WTC11 (cell line): ENCODE results near the gene SYNPO2.

Experiments used
- CTCF ChIP-seq: fragments of 200-600 bp; IDR thresholded peaks from 2 replicates; pipeline ENCODE4 v1.8.0; 2022; ENCODE audit warnings: antibody characterized with exemption
- IRF1 ChIP-seq: sonication (generic); formaldehyde crosslinking; IDR thresholded peaks from 2 replicates; pipeline ENCODE4 v1.8.0; 2023; ENCODE audit warnings: missing genetic modification reagents
- MYBL2 ChIP-seq: sonication (generic); formaldehyde crosslinking; IDR thresholded peaks from 2 replicates; pipeline ENCODE4 v1.8.1; 2023; ENCODE audit warnings: mild to moderate bottlenecking, moderate library complexity, missing genetic modification reagents
- NFYB ChIP-seq: sonication (generic); formaldehyde crosslinking; conservative IDR thresholded peaks from 2 replicates; pipeline ENCODE4 v1.8.0; 2022; ENCODE audit warnings: low read depth, missing genetic modification reagents
- RELA ChIP-seq: sonication (generic); formaldehyde crosslinking; IDR thresholded peaks from 2 replicates; pipeline ENCODE4 v1.8.1; 2022; ENCODE audit warnings: missing genetic modification reagents, mild to moderate bottlenecking, borderline replicate concordance
- TCF7 ChIP-seq: sonication (generic); formaldehyde crosslinking; IDR thresholded peaks from 2 replicates; pipeline ENCODE4 v1.8.0; 2022; ENCODE audit warnings: mild to moderate bottlenecking, low read depth, missing genetic modification reagents, moderate library complexity
- ZNF219 ChIP-seq: sonication (generic); formaldehyde crosslinking; IDR thresholded peaks from 2 replicates; pipeline ENCODE4 v1.8.0; 2023; ENCODE audit warnings: missing genetic modification reagents, mild to moderate bottlenecking, borderline replicate concordance
- TF ChIP-seq, protein P1 (sequence below): sonication (generic); formaldehyde crosslinking; conservative IDR thresholded peaks from 2 replicates; pipeline ENCODE4 v1.8.1; 2022; ENCODE audit warnings: mild to moderate bottlenecking, missing genetic modification reagents
- TF ChIP-seq, protein P2 (sequence below): sonication (generic); formaldehyde crosslinking; IDR thresholded peaks from 2 replicates; pipeline ENCODE4 v1.8.1; 2023; ENCODE audit warnings: mild to moderate bottlenecking, missing genetic modification reagents, moderate library complexity
- TF ChIP-seq, protein P3 (sequence below): fragments of 250-450 bp; sonication (Bioruptor Pico); IDR thresholded peaks from 2 replicates; pipeline ENCODE4 v1.9.0; 2021; ENCODE audit warnings: mild to moderate bottlenecking, borderline replicate concordance
- TF ChIP-seq, protein P4 (sequence below): sonication (generic); formaldehyde crosslinking; IDR thresholded peaks from 2 replicates; pipeline ENCODE4 v1.8.1; 2022; ENCODE audit warnings: mild to moderate bottlenecking, moderate library complexity, missing genetic modification reagents

- no peak for TF ChIP-seq CTCF
- TF ChIP-seq, protein P1, sequence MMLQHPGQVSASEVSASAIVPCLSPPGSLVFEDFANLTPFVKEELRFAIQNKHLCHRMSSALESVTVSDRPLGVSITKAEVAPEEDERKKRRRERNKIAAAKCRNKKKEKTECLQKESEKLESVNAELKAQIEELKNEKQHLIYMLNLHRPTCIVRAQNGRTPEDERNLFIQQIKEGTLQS (CRISPR knock-in tag), result no peak
- TF ChIP-seq, protein P2, sequence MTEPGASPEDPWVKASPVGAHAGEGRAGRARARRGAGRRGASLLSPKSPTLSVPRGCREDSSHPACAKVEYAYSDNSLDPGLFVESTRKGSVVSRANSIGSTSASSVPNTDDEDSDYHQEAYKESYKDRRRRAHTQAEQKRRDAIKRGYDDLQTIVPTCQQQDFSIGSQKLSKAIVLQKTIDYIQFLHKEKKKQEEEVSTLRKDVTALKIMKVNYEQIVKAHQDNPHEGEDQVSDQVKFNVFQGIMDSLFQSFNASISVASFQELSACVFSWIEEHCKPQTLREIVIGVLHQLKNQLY (CRISPR knock-in tag), result no peak
- TF ChIP-seq, protein P3, sequence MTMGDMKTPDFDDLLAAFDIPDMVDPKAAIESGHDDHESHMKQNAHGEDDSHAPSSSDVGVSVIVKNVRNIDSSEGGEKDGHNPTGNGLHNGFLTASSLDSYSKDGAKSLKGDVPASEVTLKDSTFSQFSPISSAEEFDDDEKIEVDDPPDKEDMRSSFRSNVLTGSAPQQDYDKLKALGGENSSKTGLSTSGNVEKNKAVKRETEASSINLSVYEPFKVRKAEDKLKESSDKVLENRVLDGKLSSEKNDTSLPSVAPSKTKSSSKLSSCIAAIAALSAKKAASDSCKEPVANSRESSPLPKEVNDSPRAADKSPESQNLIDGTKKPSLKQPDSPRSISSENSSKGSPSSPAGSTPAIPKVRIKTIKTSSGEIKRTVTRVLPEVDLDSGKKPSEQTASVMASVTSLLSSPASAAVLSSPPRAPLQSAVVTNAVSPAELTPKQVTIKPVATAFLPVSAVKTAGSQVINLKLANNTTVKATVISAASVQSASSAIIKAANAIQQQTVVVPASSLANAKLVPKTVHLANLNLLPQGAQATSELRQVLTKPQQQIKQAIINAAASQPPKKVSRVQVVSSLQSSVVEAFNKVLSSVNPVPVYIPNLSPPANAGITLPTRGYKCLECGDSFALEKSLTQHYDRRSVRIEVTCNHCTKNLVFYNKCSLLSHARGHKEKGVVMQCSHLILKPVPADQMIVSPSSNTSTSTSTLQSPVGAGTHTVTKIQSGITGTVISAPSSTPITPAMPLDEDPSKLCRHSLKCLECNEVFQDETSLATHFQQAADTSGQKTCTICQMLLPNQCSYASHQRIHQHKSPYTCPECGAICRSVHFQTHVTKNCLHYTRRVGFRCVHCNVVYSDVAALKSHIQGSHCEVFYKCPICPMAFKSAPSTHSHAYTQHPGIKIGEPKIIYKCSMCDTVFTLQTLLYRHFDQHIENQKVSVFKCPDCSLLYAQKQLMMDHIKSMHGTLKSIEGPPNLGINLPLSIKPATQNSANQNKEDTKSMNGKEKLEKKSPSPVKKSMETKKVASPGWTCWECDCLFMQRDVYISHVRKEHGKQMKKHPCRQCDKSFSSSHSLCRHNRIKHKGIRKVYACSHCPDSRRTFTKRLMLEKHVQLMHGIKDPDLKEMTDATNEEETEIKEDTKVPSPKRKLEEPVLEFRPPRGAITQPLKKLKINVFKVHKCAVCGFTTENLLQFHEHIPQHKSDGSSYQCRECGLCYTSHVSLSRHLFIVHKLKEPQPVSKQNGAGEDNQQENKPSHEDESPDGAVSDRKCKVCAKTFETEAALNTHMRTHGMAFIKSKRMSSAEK (CRISPR knock-in tag), result no peak
- TF ChIP-seq IRF1, result no peak
- TF ChIP-seq RELA (CRISPR knock-in tag), result no peak
- TF ChIP-seq NFYB, result no peak
- TF ChIP-seq TCF7 (CRISPR knock-in tag), result no peak
- TF ChIP-seq, protein P4, sequence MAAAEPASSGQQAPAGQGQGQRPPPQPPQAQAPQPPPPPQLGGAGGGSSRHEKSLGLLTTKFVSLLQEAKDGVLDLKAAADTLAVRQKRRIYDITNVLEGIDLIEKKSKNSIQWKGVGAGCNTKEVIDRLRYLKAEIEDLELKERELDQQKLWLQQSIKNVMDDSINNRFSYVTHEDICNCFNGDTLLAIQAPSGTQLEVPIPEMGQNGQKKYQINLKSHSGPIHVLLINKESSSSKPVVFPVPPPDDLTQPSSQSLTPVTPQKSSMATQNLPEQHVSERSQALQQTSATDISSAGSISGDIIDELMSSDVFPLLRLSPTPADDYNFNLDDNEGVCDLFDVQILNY, result no peak
- no peak for TF ChIP-seq ZNF219 (CRISPR knock-in tag)
- no peak for TF ChIP-seq MYBL2 (CRISPR knock-in tag)
Measured at GRCh38 chr4:118955515-118955914, 66.9 kb downstream of the SYNPO2 start.
